ENCODE data around the gene ZSCAN1. TPM values are rescaled to one million over a fixed set of nuclear protein-coding genes. Genes with fewer than 3 reads are reported as not detected.
"Not testable (repeated sequence)": the region's sequence is repeated elsewhere in the genome, so short reads cannot be mapped to it uniquely, and the experiment has no call there.

Gene ZSCAN1
- not detected for polyA plus RNA-seq

- peak within 1 kb of the TSS in 2 of 4 donors; percentile 39 to 43 for H3K4me3 Mint-ChIP-seq
- peaks cover 0 to 1% (median 0%) of the 10 kb centered on the region in 3 donors for H3K4me1 Mint-ChIP-seq
- no peak within 1 kb of the TSS for H3K27ac Mint-ChIP-seq
- H3K27me3 Mint-ChIP-seq: peaks cover 22% of the 10 kb centered on the region
- peaks cover 8 to 26% (median 14%) of the 10 kb centered on the region in 3 donors for H3K9me3 Mint-ChIP-seq
- no peaks in the 10 kb centered on the region for H3K36me3 Mint-ChIP-seq
Observed at GRCh38 chr19:58033741-58034476, at the start of gene ZSCAN1. TSS of gene ZSCAN1 (plus strand) at chr19:58034025. CDS start at chr19:58037837, 3,812 bp downstream.

GRCh38 chr19:57992841-57993240, 41.0 kb upstream of the ZSCAN1 start:
- Mint-ChIP-seq H3K9me3 (peaks cover 8 to 60% (median 37%) of the 10 kb centered on the region in 3 donors), H3K27me3 (no peaks in the 10 kb centered on the region), H3K4me1 (no peaks in the 10 kb centered on the region), H3K27ac (peak overlapping the region in 1 of 3 donors; percentile 31), H3K4me3 (peak overlapping the region in 2 of 4 donors; percentile 23 to 32), H3K36me3 (peaks cover 54% of the 10 kb centered on the region)

- Mint-ChIP-seq H3K9me3 (peaks cover 11 to 38% (median 32%) of the 10 kb centered on the region in 3 donors), H3K4me3 (peak overlapping the region in 2 of 4 donors; percentile 89 to 92), H3K27ac (peak overlapping the region in 1 of 3 donors; percentile 85), H3K4me1 (peaks cover 14 to 21% (median 15%) of the 10 kb centered on the region in 3 donors), H3K27me3 (no peaks in the 10 kb centered on the region), H3K36me3 (peaks cover 30% of the 10 kb centered on the region)
Observed at GRCh38 chr19:58000677-58001076, 33.1 kb upstream of the ZSCAN1 start.

- Mint-ChIP-seq H3K4me3 (peak overlapping the region; percentile 85 to 92 (median 89)), H3K27me3 (no peaks in the 10 kb centered on the region), H3K4me1 (peaks cover 14 to 21% (median 15%) of the 10 kb centered on the region in 3 donors), H3K27ac (peak overlapping the region; percentile 85 to 92 (median 91)), H3K36me3 (peaks cover 25% of the 10 kb centered on the region), H3K9me3 (peaks cover 12 to 38% (median 36%) of the 10 kb centered on the region in 3 donors)
Observed at GRCh38 chr19:58001895-58002369, 31.9 kb upstream of the ZSCAN1 start.

- Mint-ChIP-seq H3K36me3 (peaks cover 24% of the 10 kb centered on the region), H3K4me1 (peaks cover 14 to 21% (median 15%) of the 10 kb centered on the region in 3 donors), H3K27ac (peak within 1 kb of the TSS; percentile 91 to 94 (median 92)), H3K4me3 (peak within 1 kb of the TSS; percentile 85 to 97 (median 94)), H3K27me3 (no peaks in the 10 kb centered on the region), H3K9me3 (peaks cover 15 to 41% (median 38%) of the 10 kb centered on the region in 3 donors)
Observed at GRCh38 chr19:58002384-58003173, 31.2 kb upstream of the ZSCAN1 start, which contains the start of gene ZNF606. TSS of gene ZNF606 (minus strand) at chr19:58002820. CDS start at chr19:58001319, 1,501 bp downstream.

- Mint-ChIP-seq H3K9me3 (peaks cover 17 to 46% (median 35%) of the 10 kb centered on the region in 3 donors), H3K27ac (peak overlapping the region; percentile 73 to 94 (median 91)), H3K36me3 (peaks cover 24% of the 10 kb centered on the region), H3K4me1 (peaks cover 14 to 21% (median 15%) of the 10 kb centered on the region in 3 donors), H3K27me3 (no peaks in the 10 kb centered on the region), H3K4me3 (peak overlapping the region; percentile 85 to 97 (median 94))
Observed at GRCh38 chr19:58003174-58003828, 30.5 kb upstream of the ZSCAN1 start.

- Mint-ChIP-seq H3K36me3 (peaks cover 14% of the 10 kb centered on the region), H3K4me3 (no peak overlapping the region), H3K27ac (no peak overlapping the region), H3K27me3 (no peaks in the 10 kb centered on the region), H3K9me3 (peaks cover 21 to 52% (median 44%) of the 10 kb centered on the region in 3 donors), H3K4me1 (peaks cover 7 to 11% (median 8%) of the 10 kb centered on the region in 3 donors)
Observed at GRCh38 chr19:58007285-58007684, 26.5 kb upstream of the ZSCAN1 start.

- not testable (repeated sequence) for H3K4me1 Mint-ChIP-seq, H3K27me3 Mint-ChIP-seq
- Mint-ChIP-seq H3K36me3 (peaks cover 14% of the 10 kb centered on the region), H3K4me3 (peak overlapping the region in 2 of 4 donors; percentile 35 to 58), H3K9me3 (peaks cover 20 to 58% (median 48%) of the 10 kb centered on the region in 3 donors), H3K27ac (peak overlapping the region in 1 of 3 donors; percentile 76)
Observed at GRCh38 chr19:58008877-58009276, 24.9 kb upstream of the ZSCAN1 start.

GRCh38 chr19:58009301-58009665, 24.5 kb upstream of the ZSCAN1 start:
- H3K36me3 Mint-ChIP-seq: peaks cover 14% of the 10 kb centered on the region
- H3K27me3 Mint-ChIP-seq: peaks cover 3% of the 10 kb centered on the region
- H3K4me1 Mint-ChIP-seq: peaks cover 2 to 6% (median 5%) of the 10 kb centered on the region in 3 donors
- H3K4me3 Mint-ChIP-seq: peak overlapping the region in 1 of 4 donors; percentile 61
- peak overlapping the region in 1 of 3 donors; percentile 76 for H3K27ac Mint-ChIP-seq
- H3K9me3 Mint-ChIP-seq: peaks cover 17 to 56% (median 45%) of the 10 kb centered on the region in 3 donors

GRCh38 chr19:58009666-58010301, 24.0 kb upstream of the ZSCAN1 start:
- Mint-ChIP-seq H3K27ac (no peak overlapping the region), H3K27me3 (peaks cover 3% of the 10 kb centered on the region), H3K4me3 (peak overlapping the region; percentile 49 to 66 (median 59)), H3K4me1 (peaks cover 0 to under 1% (median 0%) of the 10 kb centered on the region in 3 donors), H3K9me3 (peaks cover 13 to 52% (median 40%) of the 10 kb centered on the region in 3 donors), H3K36me3 (peaks cover 10% of the 10 kb centered on the region)

GRCh38 chr19:58010507-58010906, 23.3 kb upstream of the ZSCAN1 start:
- peak overlapping the region in 2 of 4 donors; percentile 67 to 79 for H3K4me3 Mint-ChIP-seq
- peaks cover 13 to 45% (median 34%) of the 10 kb centered on the region in 3 donors for H3K9me3 Mint-ChIP-seq
- H3K4me1 Mint-ChIP-seq: no peaks in the 10 kb centered on the region
- peaks cover 3% of the 10 kb centered on the region for H3K27me3 Mint-ChIP-seq
- peaks cover 5% of the 10 kb centered on the region for H3K36me3 Mint-ChIP-seq
- no peak overlapping the region for H3K27ac Mint-ChIP-seq

- Mint-ChIP-seq H3K27me3 (peaks cover 3% of the 10 kb centered on the region), H3K4me1 (no peaks in the 10 kb centered on the region), H3K4me3 (no peak overlapping the region), H3K36me3 (no peaks in the 10 kb centered on the region), H3K27ac (no peak overlapping the region), H3K9me3 (peaks cover 3 to 34% (median 11%) of the 10 kb centered on the region in 3 donors)
Observed at GRCh38 chr19:58014141-58014540, 19.7 kb upstream of the ZSCAN1 start.

- no peaks in the 10 kb centered on the region for H3K27me3 Mint-ChIP-seq
- peaks cover 2 to 20% (median 10%) of the 10 kb centered on the region in 3 donors for H3K9me3 Mint-ChIP-seq
- no peaks in the 10 kb centered on the region for H3K4me1 Mint-ChIP-seq
- peaks cover 2% of the 10 kb centered on the region for H3K36me3 Mint-ChIP-seq
- no peak overlapping the region for H3K27ac Mint-ChIP-seq
- no peak overlapping the region for H3K4me3 Mint-ChIP-seq
Observed at GRCh38 chr19:58020129-58020528, 13.7 kb upstream of the ZSCAN1 start.
